ENCODE measurements around the gene PADI2. TPM values are rescaled to one million over a fixed set of nuclear protein-coding genes. Genes with fewer than 3 reads are reported as not detected.

The PADI2 gene
- total RNA-seq, 2 experiments from 2014 or later: not detected

GRCh38 chr1:17141441-17142197, 22.4 kb upstream of the PADI2 start:
- POLR2A ChIA-PET: no interaction called here
- CTCF ChIA-PET: no interaction called here

GRCh38 chr1:17140279-17140678, 21.0 kb upstream of the PADI2 start:
- POLR2A ChIA-PET: no interaction called here
- CTCF ChIA-PET: interaction anchor here (0.6 kb wide), 1 partner anchor 10 kb away, joined by 3 read pairs; no protein-coding TSS in a partner anchor

- CTCF ChIA-PET: no interaction called here
- POLR2A ChIA-PET: no interaction called here
These were observed 20.4 kb upstream of the PADI2 start for GRCh38 chr1:17139637-17140036.

- ChIA-PET CTCF (interaction anchor here (1.3 to 1.8 kb wide), 2 partner anchors 12 to 98 kb away, joined by 4 to 6 read pairs; no protein-coding TSS in a partner anchor), POLR2A (no interaction called here)
These were observed 18.2 kb upstream of the PADI2 start for GRCh38 chr1:17137441-17137840.

GRCh38 chr1:17136936-17137335, 17.7 kb upstream of the PADI2 start:
- ChIA-PET POLR2A (no interaction called here), CTCF (interaction anchor here (1.3 to 1.8 kb wide), 2 partner anchors 11 to 98 kb away, joined by 4 to 6 read pairs; no protein-coding TSS in a partner anchor)

GRCh38 chr1:17136145-17136544, 16.9 kb upstream of the PADI2 start:
- POLR2A ChIA-PET: no interaction called here
- CTCF ChIA-PET: interaction anchor here (1.3 to 1.8 kb wide), 2 partner anchors 10 to 99 kb away, joined by 4 to 6 read pairs; no protein-coding TSS in a partner anchor

GRCh38 chr1:17135530-17135929, 16.3 kb upstream of the PADI2 start:
- CTCF ChIA-PET: no interaction called here
- POLR2A ChIA-PET: no interaction called here

GRCh38 chr1:17134724-17135123, 15.5 kb upstream of the PADI2 start:
- POLR2A ChIA-PET: no interaction called here

GRCh38 chr1:17134034-17134433, 14.8 kb upstream of the PADI2 start:
- ChIA-PET POLR2A (no interaction called here), CTCF (no interaction called here)

More at GRCh38 chr1:17134724-17135123, 15.5 kb upstream of the PADI2 start:
- CTCF ChIA-PET: no interaction called here

GRCh38 chr1:17130138-17130635, 10.9 kb upstream of the PADI2 start:
- ChIA-PET CTCF (interaction anchor here (0.6 to 1.3 kb wide), 2 partner anchors 10 to 11 kb away, joined by 3 read pairs; partner anchors contain the start of gene PADI2), POLR2A (no interaction called here)

- POLR2A ChIA-PET: no interaction called here
These were observed 9.1 kb upstream of the PADI2 start for GRCh38 chr1:17128361-17128760.

GRCh38 chr1:17125756-17126237, 6.5 kb upstream of the PADI2 start:
- ChIA-PET CTCF (interaction anchor here (0.6 to 3.1 kb wide), 15 partner anchors 11 to 939 kb away, joined by 3 to 34 read pairs (median 3); no protein-coding TSS in a partner anchor), POLR2A (no interaction called here)

More at GRCh38 chr1:17128361-17128760, 9.1 kb upstream of the PADI2 start:
- CTCF ChIA-PET: interaction anchor here (0.9 to 2.1 kb wide), 2 partner anchors 107 to 109 kb away, joined by 3 to 9 read pairs; no protein-coding TSS in a partner anchor

GRCh38 chr1:17123196-17124045, 4.2 kb upstream of the PADI2 start:
- CTCF ChIA-PET: interaction anchor here (2.7 to 3.1 kb wide), 3 partner anchors 110 to 113 kb away, joined by 9 to 34 read pairs (median 22); no protein-coding TSS in a partner anchor
- POLR2A ChIA-PET: no interaction called here

GRCh38 chr1:17122521-17123164, 3.4 kb upstream of the PADI2 start:
- POLR2A ChIA-PET: no interaction called here
- CTCF ChIA-PET: interaction anchor here (1.2 to 2.7 kb wide), 2 partner anchors 57 to 114 kb away, joined by 4 to 9 read pairs; no protein-coding TSS in a partner anchor

GRCh38 chr1:17121881-17122280, 2.6 kb upstream of the PADI2 start:
- POLR2A ChIA-PET: no interaction called here
- CTCF ChIA-PET: interaction anchor here (0.6 to 2.7 kb wide), 3 partner anchors 24 to 115 kb away, joined by 3 to 9 read pairs (median 4); no protein-coding TSS in a partner anchor

GRCh38 chr1:17120962-17121837, 1.9 kb upstream of the PADI2 start:
- ChIA-PET POLR2A (no interaction called here), CTCF (interaction anchor here (1.2 to 2.7 kb wide), 2 partner anchors 55 to 115 kb away, joined by 4 to 9 read pairs; no protein-coding TSS in a partner anchor)

GRCh38 chr1:17120481-17120877, 1.2 kb upstream of the PADI2 start:
- ChIA-PET POLR2A (no interaction called here), CTCF (interaction anchor here (0.7 to 2.7 kb wide), 3 partner anchors 33 to 218 kb away, joined by 3 to 9 read pairs (median 4); no protein-coding TSS in a partner anchor)
